OCI-LY3 (cell line): Measurements from ENCODE around the gene ABLIM2.

Experiments used
- H2AFZ ChIP-seq: fragments of 200-600, 300-600 bp; shearing (Covaris generic); 2 replicates; pipeline ENCODE4 v1.6.0; 2014; ENCODE audit warnings: antibody characterized with exemption, low read depth, low read length
- H3K27ac ChIP-seq: fragments of 200-600, 300-600 bp; sonication (generic); 2 replicates; pipeline ENCODE4 v1.5.1; 2014; ENCODE audit warnings: mild to moderate bottlenecking, low read length, moderate library complexity, mixed read lengths
- H3K27me3 ChIP-seq: fragments of 200-600, 300-600 bp; sonication (generic); 2 replicates; pipeline ENCODE4 v1.6.1; 2014; ENCODE audit warnings: low read depth, low read length, mixed read lengths
- H3K36me3 ChIP-seq: fragments of 200-600, 300-600 bp; sonication (generic); replicated peaks from 2 replicates; pipeline ENCODE3; 2014; ENCODE audit warnings: low read depth, low read length, mixed read lengths
- H3K4me1 ChIP-seq: fragments of 300-600, 200-600 bp; sonication (generic); 2 replicates; pipeline ENCODE4 v1.6.1; 2014; ENCODE audit warnings: low read length, mixed read lengths
- H3K4me2 ChIP-seq: fragments of 200-600, 300-600 bp; sonication (generic); 2 replicates; pipeline ENCODE4 v1.6.1; 2014; ENCODE audit warnings: low read length, mixed read lengths
- H3K4me3 ChIP-seq: fragments of 300-600, 200-600 bp; sonication (generic); 2 replicates; pipeline ENCODE4 v1.5.1; 2014; ENCODE audit warnings: antibody characterized with exemption, mild to moderate bottlenecking, low read length, moderate library complexity
- H3K79me2 ChIP-seq: fragments of 300-600, 200-600 bp; shearing (Covaris generic); 2 replicates; pipeline ENCODE4 v1.6.1; 2014; ENCODE audit warnings: mild to moderate bottlenecking, low read length, mixed read lengths
- H3K9ac ChIP-seq: fragments of 300-600, 200-600 bp; shearing (Covaris generic); 2 replicates; pipeline ENCODE4 v1.6.0; 2014; ENCODE audit warnings: mild to moderate bottlenecking, low read length, moderate library complexity
- H3K9me3 ChIP-seq: fragments of 200-600, 300-600 bp; shearing (Covaris generic); 2 replicates; pipeline ENCODE4 v1.6.1; 2014; ENCODE audit warnings: low read length, mixed read lengths; ENCODE audit not compliant: insufficient read depth
- H4K20me1 ChIP-seq: fragments of 200-600, 300-600 bp; sonication (generic); 2 replicates; pipeline ENCODE4 v1.6.1; 2016; ENCODE audit warnings: low read length, mixed read lengths; ENCODE audit not compliant: insufficient read depth
- CTCF ChIP-seq: fragments of 200-600, 300-600 bp; sonication (generic); IDR thresholded peaks from 2 replicates; pipeline ENCODE4 v1.5.1; 2014; ENCODE audit warnings: antibody characterized with exemption, low read length, low read depth
- EZH2phosphoT487 ChIP-seq: fragments of 200-600 bp; shearing (Covaris generic); IDR thresholded peaks from 2 replicates; pipeline ENCODE4 v1.6.1; 2018; ENCODE audit warnings: antibody characterized with exemption, mixed run types, low read depth

The ABLIM2 gene

GRCh38 chr4:8130346-8131066 is 28.1 kb downstream of the ABLIM2 start:
- Histone ChIP-seq H3K4me2 (no peak overlapping the region), H3K27ac (no peak overlapping the region), H3K4me1 (no peaks in the 10 kb centered on the region), H3K9me3 (no peaks in the 10 kb centered on the region), H3K79me2 (no peaks in the 10 kb centered on the region), H3K36me3 (no peaks in the 10 kb centered on the region), H2AFZ (no peak overlapping the region), H4K20me1 (no peaks in the 10 kb centered on the region), H3K4me3 (no peak overlapping the region), H3K27me3 (no peaks in the 10 kb centered on the region), H3K9ac (no peak overlapping the region)
- TF ChIP-seq CTCF (no peak), EZH2phosphoT487 (no peak)

- H2AFZ ChIP-seq, result no peak overlapping the region
- H3K9me3 ChIP-seq, result no peaks in the 10 kb centered on the region
- no peaks in the 10 kb centered on the region for H3K36me3 ChIP-seq
- no peak overlapping the region for H3K4me3 ChIP-seq
- no peak overlapping the region for H3K4me2 ChIP-seq
- no peaks in the 10 kb centered on the region for H3K4me1 ChIP-seq
- H3K27ac ChIP-seq, result no peak overlapping the region
- H3K9ac ChIP-seq, result no peak overlapping the region
- H3K27me3 ChIP-seq, result peaks cover 5% of the 10 kb centered on the region; the same call in 1 of the 2 replicates
- H4K20me1 ChIP-seq, result no peaks in the 10 kb centered on the region
- TF ChIP-seq EZH2phosphoT487, result no peak
- TF ChIP-seq CTCF, result no peak
- H3K79me2 ChIP-seq, result no peaks in the 10 kb centered on the region
Measured at GRCh38 chr4:8129785-8130184, 28.8 kb downstream of the ABLIM2 start.

- no peak overlapping the region for H2AFZ ChIP-seq
- H4K20me1 ChIP-seq, result no peaks in the 10 kb centered on the region
- no peak overlapping the region for H3K9ac ChIP-seq
- TF ChIP-seq CTCF (no peak), EZH2phosphoT487 (no peak)
- H3K4me1 ChIP-seq, result no peaks in the 10 kb centered on the region
- H3K79me2 ChIP-seq, result no peaks in the 10 kb centered on the region
- H3K4me2 ChIP-seq, result no peak overlapping the region
- H3K27me3 ChIP-seq, result peaks cover 8% of the 10 kb centered on the region
- no peaks in the 10 kb centered on the region for H3K36me3 ChIP-seq
- no peaks in the 10 kb centered on the region for H3K9me3 ChIP-seq
- H3K4me3 ChIP-seq, result no peak overlapping the region
- H3K27ac ChIP-seq, result no peak overlapping the region
Measured at GRCh38 chr4:8129136-8129535, 29.5 kb downstream of the ABLIM2 start.

- no peaks in the 10 kb centered on the region for H4K20me1 ChIP-seq
- H3K27ac ChIP-seq, result no peak overlapping the region
- no peak overlapping the region for H3K4me3 ChIP-seq
- H3K36me3 ChIP-seq, result no peaks in the 10 kb centered on the region
- no peak overlapping the region for H3K4me2 ChIP-seq
- peaks cover 8% of the 10 kb centered on the region for H3K27me3 ChIP-seq
- H3K9me3 ChIP-seq, result no peaks in the 10 kb centered on the region
- H3K4me1 ChIP-seq, result no peaks in the 10 kb centered on the region
- H3K79me2 ChIP-seq, result no peaks in the 10 kb centered on the region
- H3K9ac ChIP-seq, result no peak overlapping the region
- TF ChIP-seq EZH2phosphoT487, result no peak
- no peak for TF ChIP-seq CTCF
- H2AFZ ChIP-seq, result no peak overlapping the region
Measured at GRCh38 chr4:8128100-8128856, 30.3 kb downstream of the ABLIM2 start.
